ENCODE data around the gene SFMBT2. TPM values are rescaled to one million over a fixed set of nuclear protein-coding genes. Genes with fewer than 3 reads are reported as not detected.

The SFMBT2 gene
- total RNA-seq, 1 experiment from 2014 or later: 0.02 TPM

DNA sequence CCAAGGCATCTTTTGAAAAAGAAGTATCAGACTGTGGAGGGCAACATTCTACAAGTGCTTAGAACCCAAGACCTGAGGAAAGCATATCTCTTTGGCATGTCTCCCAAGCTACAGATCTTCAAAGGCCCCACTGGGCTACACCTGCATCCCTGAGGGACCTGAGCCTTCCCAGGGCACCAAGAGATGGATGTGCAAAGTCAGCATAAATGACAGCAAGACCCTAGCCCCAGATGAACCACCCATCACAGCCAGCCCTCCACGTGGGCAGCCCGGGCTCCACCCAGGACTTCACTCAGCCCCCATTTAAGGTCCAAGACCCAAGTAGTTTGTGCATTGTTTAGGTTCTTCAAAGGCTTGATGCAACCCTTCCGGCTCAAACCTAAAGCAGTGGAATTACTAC lies 123.5 kb downstream of the SFMBT2 start:
- no peak for DNase-seq (ENCODE audit: low read depth, low spot score)
- TF ChIP-seq ZNF274 (IDR thresholded peaks at IDR 0.05; ENCODE audit: low read depth, low read length): no peak
- TF ChIP-seq TCF7L2 (IDR thresholded peaks at IDR 0.05; ENCODE audit: borderline replicate concordance, extremely low read depth, insufficient read depth, insufficient read length): no peak
- TF ChIP-seq, protein P1, sequence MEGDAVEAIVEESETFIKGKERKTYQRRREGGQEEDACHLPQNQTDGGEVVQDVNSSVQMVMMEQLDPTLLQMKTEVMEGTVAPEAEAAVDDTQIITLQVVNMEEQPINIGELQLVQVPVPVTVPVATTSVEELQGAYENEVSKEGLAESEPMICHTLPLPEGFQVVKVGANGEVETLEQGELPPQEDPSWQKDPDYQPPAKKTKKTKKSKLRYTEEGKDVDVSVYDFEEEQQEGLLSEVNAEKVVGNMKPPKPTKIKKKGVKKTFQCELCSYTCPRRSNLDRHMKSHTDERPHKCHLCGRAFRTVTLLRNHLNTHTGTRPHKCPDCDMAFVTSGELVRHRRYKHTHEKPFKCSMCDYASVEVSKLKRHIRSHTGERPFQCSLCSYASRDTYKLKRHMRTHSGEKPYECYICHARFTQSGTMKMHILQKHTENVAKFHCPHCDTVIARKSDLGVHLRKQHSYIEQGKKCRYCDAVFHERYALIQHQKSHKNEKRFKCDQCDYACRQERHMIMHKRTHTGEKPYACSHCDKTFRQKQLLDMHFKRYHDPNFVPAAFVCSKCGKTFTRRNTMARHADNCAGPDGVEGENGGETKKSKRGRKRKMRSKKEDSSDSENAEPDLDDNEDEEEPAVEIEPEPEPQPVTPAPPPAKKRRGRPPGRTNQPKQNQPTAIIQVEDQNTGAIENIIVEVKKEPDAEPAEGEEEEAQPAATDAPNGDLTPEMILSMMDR (IDR thresholded peaks at IDR 0.05 in 2 of 3, conservative IDR thresholded peaks at IDR 0.05 in 1 of 3; ENCODE audit: borderline replicate concordance in 1 of 3, insufficient read depth in 1 of 3, low read depth in 2 of 3, low read length in 2 of 3): no peak
- TF ChIP-seq POLR2A (IDR thresholded peaks at IDR 0.05; ENCODE audit: borderline replicate concordance, extremely low read depth, insufficient read depth, insufficient read length): no peak
- H3K9me2 ChIP-seq (ENCODE audit: insufficient read depth): no peaks in the 10 kb centered on the region
- no peaks in the 10 kb centered on the region for H4K20me1 ChIP-seq (ENCODE audit: insufficient read depth)
- BruUV-seq (replicated peaks): no TSS peak
- H3K4me1 ChIP-seq (ENCODE audit: control insufficient read depth in 1 of 2, insufficient read depth in 2 of 2, low read length in 2 of 2): no peaks in the 10 kb centered on the region
- ATAC-seq: no peak
- RAD21 ChIA-PET (ENCODE audit: low non-redundant PET in 1 of 2, low total read pairs in 2 of 2, uncharacterized antibody in 2 of 2, unreplicated experiment in 2 of 2): no interaction called here
- H3K79me2 ChIP-seq (ENCODE audit: insufficient read depth, low read length): no peaks in the 10 kb centered on the region
- POLR2A ChIA-PET: no interaction called here
- intact Hi-C loops (cut with micrococcal nuclease): no loop called here
- no peak overlapping the region for H3K4me2 ChIP-seq (ENCODE audit: low read length)
- no peaks in the 10 kb centered on the region for H3K36me3 ChIP-seq (ENCODE audit: control insufficient read depth in 1 of 2, insufficient read depth in 2 of 2, low read length in 2 of 2)
- H3K27me3 ChIP-seq (ENCODE audit: insufficient read depth, low read length): no peaks in the 10 kb centered on the region
- H3K9ac ChIP-seq (ENCODE audit: low read length): no peak overlapping the region
- no peaks in the 10 kb centered on the region for H3K9me3 ChIP-seq (ENCODE audit: control insufficient read depth in 1 of 2, insufficient read depth in 1 of 2, low read depth in 1 of 2, low read length in 2 of 2)
- H3K27ac ChIP-seq (ENCODE audit: low read depth, low read length): no peak overlapping the region
- CTCF ChIA-PET: no interaction called here
- no peak overlapping the region for H3K4me3 ChIP-seq (replicated peaks in 1 of 2; ENCODE audit: low read depth in 1 of 2, low read length in 2 of 2)
- H2AFZ ChIP-seq (ENCODE audit: low read depth, low read length, poor library complexity, severe bottlenecking): no peak overlapping the region

DNA sequence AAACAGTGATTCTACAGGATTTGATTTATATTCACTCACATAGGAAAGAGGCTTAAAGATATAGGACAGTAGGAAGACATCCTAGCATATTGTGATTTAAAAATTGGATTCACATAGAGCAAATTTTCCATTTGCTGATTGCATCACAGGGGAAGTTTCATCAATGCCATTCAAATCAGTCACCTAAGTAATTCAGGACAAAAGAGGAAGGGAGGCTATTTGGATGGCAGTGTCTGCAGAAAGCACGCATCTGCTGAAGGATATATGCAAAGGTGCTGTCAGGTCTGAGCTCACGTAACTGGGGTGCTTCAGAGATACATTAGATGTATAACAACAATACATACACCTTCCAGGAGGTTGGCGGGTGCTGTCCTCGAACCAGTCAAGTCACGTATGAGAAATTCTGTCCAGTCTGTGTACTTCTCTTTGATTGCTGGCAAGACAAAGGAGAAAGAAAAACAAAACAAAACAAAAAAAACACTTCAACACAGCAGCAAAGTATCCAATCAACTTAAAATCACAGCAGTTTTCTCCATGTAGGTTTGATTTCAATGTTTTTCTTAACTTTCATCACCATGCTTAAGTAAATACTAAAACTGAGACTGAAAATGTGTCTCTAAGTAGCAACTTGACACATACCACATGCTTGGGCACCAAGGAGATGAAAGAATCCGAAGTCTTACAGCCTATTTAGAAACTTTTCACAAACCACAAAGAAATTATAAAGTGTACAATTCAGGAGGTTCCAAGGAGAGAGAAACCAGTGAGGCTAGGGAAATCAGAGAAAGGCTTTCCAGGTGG lies 125.1 kb downstream of the SFMBT2 start:
- POLR2A ChIA-PET: no interaction called here
- intact Hi-C loops (cut with micrococcal nuclease): no loop called here
- no peak for DNase-seq (ENCODE audit: low read depth, low spot score)
- no peak for TF ChIP-seq EZH2phosphoT487 (IDR thresholded peaks at IDR 0.05; ENCODE audit: borderline replicate concordance)
- TF ChIP-seq, protein P2, sequence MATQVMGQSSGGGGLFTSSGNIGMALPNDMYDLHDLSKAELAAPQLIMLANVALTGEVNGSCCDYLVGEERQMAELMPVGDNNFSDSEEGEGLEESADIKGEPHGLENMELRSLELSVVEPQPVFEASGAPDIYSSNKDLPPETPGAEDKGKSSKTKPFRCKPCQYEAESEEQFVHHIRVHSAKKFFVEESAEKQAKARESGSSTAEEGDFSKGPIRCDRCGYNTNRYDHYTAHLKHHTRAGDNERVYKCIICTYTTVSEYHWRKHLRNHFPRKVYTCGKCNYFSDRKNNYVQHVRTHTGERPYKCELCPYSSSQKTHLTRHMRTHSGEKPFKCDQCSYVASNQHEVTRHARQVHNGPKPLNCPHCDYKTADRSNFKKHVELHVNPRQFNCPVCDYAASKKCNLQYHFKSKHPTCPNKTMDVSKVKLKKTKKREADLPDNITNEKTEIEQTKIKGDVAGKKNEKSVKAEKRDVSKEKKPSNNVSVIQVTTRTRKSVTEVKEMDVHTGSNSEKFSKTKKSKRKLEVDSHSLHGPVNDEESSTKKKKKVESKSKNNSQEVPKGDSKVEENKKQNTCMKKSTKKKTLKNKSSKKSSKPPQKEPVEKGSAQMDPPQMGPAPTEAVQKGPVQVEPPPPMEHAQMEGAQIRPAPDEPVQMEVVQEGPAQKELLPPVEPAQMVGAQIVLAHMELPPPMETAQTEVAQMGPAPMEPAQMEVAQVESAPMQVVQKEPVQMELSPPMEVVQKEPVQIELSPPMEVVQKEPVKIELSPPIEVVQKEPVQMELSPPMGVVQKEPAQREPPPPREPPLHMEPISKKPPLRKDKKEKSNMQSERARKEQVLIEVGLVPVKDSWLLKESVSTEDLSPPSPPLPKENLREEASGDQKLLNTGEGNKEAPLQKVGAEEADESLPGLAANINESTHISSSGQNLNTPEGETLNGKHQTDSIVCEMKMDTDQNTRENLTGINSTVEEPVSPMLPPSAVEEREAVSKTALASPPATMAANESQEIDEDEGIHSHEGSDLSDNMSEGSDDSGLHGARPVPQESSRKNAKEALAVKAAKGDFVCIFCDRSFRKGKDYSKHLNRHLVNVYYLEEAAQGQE (IDR thresholded peaks at IDR 0.05; ENCODE audit: low read depth): no peak
- no peak for TF ChIP-seq TCF7L2 (IDR thresholded peaks at IDR 0.05; ENCODE audit: borderline replicate concordance, extremely low read depth, insufficient read depth, insufficient read length)
- no peak for TF ChIP-seq CBX3 (IDR thresholded peaks at IDR 0.05; ENCODE audit: low read depth)
- TF ChIP-seq YY1 (IDR thresholded peaks at IDR 0.05; ENCODE audit: extremely low read depth, insufficient replicate concordance, low read depth, low read length): no peak
- no peak for TF ChIP-seq ZNF274 (IDR thresholded peaks at IDR 0.05; ENCODE audit: low read depth, low read length)
- TF ChIP-seq, protein P3, sequence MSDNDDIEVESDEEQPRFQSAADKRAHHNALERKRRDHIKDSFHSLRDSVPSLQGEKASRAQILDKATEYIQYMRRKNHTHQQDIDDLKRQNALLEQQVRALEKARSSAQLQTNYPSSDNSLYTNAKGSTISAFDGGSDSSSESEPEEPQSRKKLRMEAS (IDR thresholded peaks at IDR 0.05): no peak
- TF ChIP-seq SRF (IDR thresholded peaks at IDR 0.05; ENCODE audit: low read depth): no peak
- no peak for TF ChIP-seq SIN3A (IDR thresholded peaks at IDR 0.05; ENCODE audit: low read depth)

More for the DNA sequence above, 125.1 kb downstream of the SFMBT2 start:
- no peaks in the 10 kb centered on the region for H4K20me1 ChIP-seq (ENCODE audit: insufficient read depth)
- no peaks in the 10 kb centered on the region for H3K79me2 ChIP-seq (ENCODE audit: insufficient read depth, low read length)
- H3K27ac ChIP-seq (ENCODE audit: low read depth, low read length): no peak overlapping the region
- no peaks in the 10 kb centered on the region for H3K27me3 ChIP-seq (ENCODE audit: insufficient read depth, low read length)
- ChIA-PET CTCF (no interaction called here), RAD21 (ENCODE audit: low non-redundant PET in 1 of 2, low total read pairs in 2 of 2, uncharacterized antibody in 2 of 2, unreplicated experiment in 2 of 2) (no interaction called here)
- no peak overlapping the region for H3K4me2 ChIP-seq (ENCODE audit: low read length)
- no peaks in the 10 kb centered on the region for H3K4me1 ChIP-seq (ENCODE audit: control insufficient read depth in 1 of 2, insufficient read depth in 2 of 2, low read length in 2 of 2)
- no peak overlapping the region for H3K9ac ChIP-seq (ENCODE audit: low read length)
- H3K36me3 ChIP-seq (ENCODE audit: control insufficient read depth in 1 of 2, insufficient read depth in 2 of 2, low read length in 2 of 2): no peaks in the 10 kb centered on the region
- H3K9me3 ChIP-seq (ENCODE audit: control insufficient read depth in 1 of 2, insufficient read depth in 1 of 2, low read depth in 1 of 2, low read length in 2 of 2): no peaks in the 10 kb centered on the region
- H3K4me3 ChIP-seq (replicated peaks in 1 of 2; ENCODE audit: low read depth in 1 of 2, low read length in 2 of 2): no peak overlapping the region
- BruUV-seq (replicated peaks): no TSS peak
- no peak for ATAC-seq
- H2AFZ ChIP-seq (ENCODE audit: low read depth, low read length, poor library complexity, severe bottlenecking): no peak overlapping the region
- no peaks in the 10 kb centered on the region for H3K9me2 ChIP-seq (ENCODE audit: insufficient read depth)

Measured in HCT116 (cell line).